ENCODE measurements around the gene RNF213. TPM values are rescaled to one million over a fixed set of nuclear protein-coding genes. Genes with fewer than 3 reads are reported as not detected.
"Not testable (repeated sequence)": the region's sequence is repeated elsewhere in the genome, so short reads cannot be mapped to it uniquely, and the experiment has no call there.

The RNF213 gene
- total RNA-seq, 2 experiments from 2014 or later: 488 TPM

DNA sequence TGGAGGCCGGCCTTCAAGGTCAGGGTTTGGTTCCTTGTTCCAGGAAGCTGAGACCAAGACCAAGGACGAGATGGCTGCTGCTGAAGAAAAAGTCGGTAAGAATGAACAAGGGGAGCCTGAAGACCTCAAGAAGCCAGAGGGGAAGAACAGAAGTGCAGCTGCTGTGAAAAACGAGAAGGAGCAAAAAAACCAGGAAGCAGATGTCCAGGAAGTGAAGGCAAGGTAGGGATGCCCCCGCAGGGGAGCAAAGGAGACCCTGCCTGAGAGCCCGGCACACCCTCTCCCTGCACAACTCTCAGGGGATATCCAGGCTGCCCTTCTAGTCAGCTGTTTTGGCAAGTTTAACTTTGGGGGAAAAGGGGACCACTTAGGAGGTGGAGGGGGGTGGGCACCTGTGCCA lies 29.0 kb downstream of the RNF213 start:
- H3K9me3 Mint-ChIP-seq: no peaks in the 10 kb centered on the region
- ATAC-seq (ENCODE audit: low read depth) (no peak), DNase-seq (no peak)
- peaks cover 44% of the 10 kb centered on the region for H3K36me3 Mint-ChIP-seq
- POLR2A ChIA-PET: interaction anchor here (0.6 kb wide), 1 partner anchor 1394 kb away, joined by 4 read pairs; no protein-coding TSS in a partner anchor
- peaks cover 15% of the 10 kb centered on the region for H3K4me1 Mint-ChIP-seq
- H3K27me3 Mint-ChIP-seq: no peaks in the 10 kb centered on the region
- H3K4me3 Mint-ChIP-seq: no peak overlapping the region
- H3K27ac Mint-ChIP-seq: peak overlapping the region; percentile 27

DNA sequence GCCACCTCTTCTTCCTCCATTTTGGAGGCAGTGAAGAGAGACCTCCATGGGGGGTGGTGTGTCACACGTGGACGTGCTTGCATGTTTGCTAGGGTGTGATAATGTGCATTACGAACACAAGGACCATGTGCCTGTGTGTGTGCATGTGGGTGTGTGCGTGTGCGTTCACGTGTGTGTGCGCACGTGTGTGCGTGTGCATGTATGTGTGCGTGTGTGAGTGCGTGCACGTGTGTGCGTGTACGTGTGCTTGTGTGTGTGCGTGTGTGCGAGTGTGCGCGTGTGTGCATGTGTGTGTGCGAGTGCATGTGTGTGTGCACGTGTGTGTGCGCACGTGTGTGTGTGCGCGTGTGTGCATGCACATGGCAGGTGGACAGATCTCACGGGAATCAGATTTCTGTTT lies 29.5 kb downstream of the RNF213 start:
- no peaks in the 10 kb centered on the region for H3K9me3 Mint-ChIP-seq
- H3K27me3 Mint-ChIP-seq: no peaks in the 10 kb centered on the region
- H3K27ac Mint-ChIP-seq: peak overlapping the region; percentile 45
- DNase-seq (no peak), ATAC-seq (ENCODE audit: low read depth) (no peak)
- H3K36me3 Mint-ChIP-seq: peaks cover 43% of the 10 kb centered on the region
- H3K4me3 Mint-ChIP-seq: no peak overlapping the region
- H3K4me1 Mint-ChIP-seq: peaks cover 14% of the 10 kb centered on the region
- POLR2A ChIA-PET: interaction anchor here (1.2 kb wide), 1 partner anchor 29 kb away, joined by 10 read pairs; the partner anchor contains the start of gene RNF213

DNA sequence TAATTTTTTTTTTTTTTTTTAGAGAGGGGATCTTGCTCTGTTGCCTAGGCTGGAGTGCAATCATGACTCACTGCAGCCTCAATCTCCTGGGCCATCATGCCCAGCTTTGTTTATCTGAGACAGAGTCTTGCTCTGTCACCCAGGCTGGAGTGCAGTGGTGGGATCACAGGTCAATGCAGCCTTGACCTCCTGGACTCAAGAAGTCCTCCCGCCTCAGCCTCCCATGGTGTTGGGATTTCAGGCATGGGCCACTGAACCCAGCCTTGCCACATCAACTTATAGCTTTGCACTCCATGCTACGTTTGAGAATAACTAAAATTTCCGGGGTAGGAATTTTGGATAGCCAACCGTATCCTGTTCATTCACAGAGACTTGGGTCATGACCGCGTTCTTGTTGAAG lies 30.6 kb downstream of the RNF213 start:
- DNase-seq (no peak), ATAC-seq (ENCODE audit: low read depth) (no peak)
- Mint-ChIP-seq H3K27me3 (no peaks in the 10 kb centered on the region), H3K9me3 (no peaks in the 10 kb centered on the region), H3K36me3 (peaks cover 45% of the 10 kb centered on the region), H3K4me3 (no peak overlapping the region), H3K4me1 (peaks cover 14% of the 10 kb centered on the region), H3K27ac (no peak overlapping the region)
- POLR2A ChIA-PET: interaction anchor here (0.7 to 1.2 kb wide), 3 partner anchors 26 to 1415 kb away, joined by 3 to 10 read pairs (median 4); partner anchors contain the start of gene RNF213

DNA sequence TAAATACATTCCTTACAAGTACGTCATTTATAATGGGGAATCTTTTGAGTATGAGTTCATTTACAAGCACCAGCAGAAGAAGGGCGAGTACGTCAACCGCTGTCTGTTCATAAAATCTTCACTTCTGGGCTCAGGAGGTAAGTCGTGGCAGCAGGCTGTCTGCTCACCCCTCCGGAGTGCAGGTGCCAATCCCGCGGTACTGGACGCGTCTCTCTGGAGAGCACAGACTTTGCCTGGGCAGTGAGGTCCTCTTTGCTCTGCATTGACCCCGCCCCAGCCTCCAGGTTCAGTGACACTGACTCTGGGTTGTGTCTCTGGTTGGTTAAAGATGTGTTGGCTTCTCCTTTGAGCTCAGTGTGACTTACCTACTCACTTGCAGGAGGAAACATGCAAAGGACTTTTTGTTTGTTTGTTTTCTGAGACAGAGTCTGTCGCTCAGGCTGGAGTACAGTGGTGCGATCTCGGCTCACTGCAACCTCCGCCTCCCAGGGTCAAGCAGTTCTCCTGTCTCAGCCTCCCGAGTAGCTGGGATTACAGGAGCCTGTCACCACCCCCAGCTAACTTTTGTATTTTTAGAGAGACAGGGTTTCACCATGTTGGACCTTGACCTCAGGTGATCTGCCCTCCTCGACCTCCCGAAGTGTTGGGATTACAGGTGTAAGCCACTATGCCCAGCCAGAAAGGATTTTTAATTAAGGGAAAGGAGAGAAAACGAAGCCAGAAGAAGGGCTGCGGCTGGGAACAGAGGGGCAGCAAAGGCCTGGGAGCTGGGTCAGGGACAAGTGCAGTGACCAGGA lies 31.2 kb downstream of the RNF213 start:
- H3K27ac Mint-ChIP-seq: no peak overlapping the region
- peaks cover 51% of the 10 kb centered on the region for H3K36me3 Mint-ChIP-seq
- H3K9me3 Mint-ChIP-seq: no peaks in the 10 kb centered on the region
- no peak for DNase-seq
- no peaks in the 10 kb centered on the region for H3K27me3 Mint-ChIP-seq
- POLR2A ChIA-PET: interaction anchor here (0.9 kb wide), 1 partner anchor 27 kb away, joined by 4 read pairs; no protein-coding TSS in a partner anchor
- no peak overlapping the region for H3K4me3 Mint-ChIP-seq
- ATAC-seq (ENCODE audit: low read depth): no peak
- H3K4me1 Mint-ChIP-seq: peaks cover 14% of the 10 kb centered on the region

DNA sequence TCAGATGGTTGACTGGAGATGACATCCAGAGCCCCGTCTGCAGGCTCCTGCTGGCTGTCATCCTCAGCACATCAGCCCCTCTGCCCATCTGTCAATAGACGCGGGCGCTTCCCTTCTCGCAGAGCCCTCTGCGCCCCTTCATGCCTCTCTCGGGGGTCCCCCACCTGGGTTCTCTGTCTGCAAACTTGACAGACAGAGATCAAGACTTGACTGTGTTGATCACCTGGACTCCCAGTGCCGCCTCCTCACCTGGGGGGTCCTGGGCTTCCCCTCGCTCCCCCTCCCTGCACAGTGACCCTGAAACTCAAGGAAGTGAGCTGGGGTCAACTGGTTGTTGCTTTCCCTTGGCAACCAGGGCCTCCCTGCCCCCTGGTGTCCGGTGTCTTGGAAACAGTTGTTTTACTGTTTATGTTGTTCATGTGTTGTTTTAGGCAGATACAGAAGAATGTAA lies 31.9 kb downstream of the RNF213 start:
- Mint-ChIP-seq H3K27ac (no peak overlapping the region), H3K9me3 (no peaks in the 10 kb centered on the region), H3K4me3 (no peak overlapping the region), H3K36me3 (peaks cover 47% of the 10 kb centered on the region), H3K27me3 (no peaks in the 10 kb centered on the region), H3K4me1 (peaks cover 12% of the 10 kb centered on the region)
- DNase-seq (no peak), ATAC-seq (ENCODE audit: low read depth) (no peak)
- POLR2A ChIA-PET: interaction anchor here (0.9 to 1.7 kb wide), 2 partner anchors 28 to 86 kb away, joined by 3 to 4 read pairs; no protein-coding TSS in a partner anchor

DNA sequence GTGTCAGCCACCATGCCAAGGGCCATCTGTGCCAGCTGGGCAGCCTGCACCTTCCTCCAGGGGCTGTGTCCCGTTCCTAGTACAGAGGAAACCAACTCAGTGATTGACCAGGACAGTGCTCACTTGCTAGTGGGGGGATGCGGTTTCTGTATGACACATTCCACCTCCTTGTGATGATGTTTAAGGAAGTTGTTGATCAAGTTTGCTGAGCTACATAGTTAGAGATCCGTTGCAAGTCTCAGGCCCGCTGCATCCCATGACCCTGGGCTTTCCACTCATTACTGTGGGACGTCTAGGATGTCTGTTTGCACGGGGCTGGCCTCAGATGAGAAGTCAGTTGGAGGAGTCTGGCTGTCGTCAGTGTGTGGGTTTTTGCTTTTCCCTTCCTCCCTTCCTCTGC lies 33.6 kb downstream of the RNF213 start:
- H3K9me3 Mint-ChIP-seq: no peaks in the 10 kb centered on the region
- no peak overlapping the region for H3K4me3 Mint-ChIP-seq
- DNase-seq (no peak), ATAC-seq (ENCODE audit: low read depth) (no peak)
- peaks cover 11% of the 10 kb centered on the region for H3K4me1 Mint-ChIP-seq
- H3K36me3 Mint-ChIP-seq: peaks cover 53% of the 10 kb centered on the region
- POLR2A ChIA-PET: interaction anchor here (1.2 to 1.7 kb wide), 2 partner anchors 12 to 85 kb away, joined by 3 read pairs; no protein-coding TSS in a partner anchor
- H3K27ac Mint-ChIP-seq: no peak overlapping the region
- H3K27me3 Mint-ChIP-seq: no peaks in the 10 kb centered on the region

DNA sequence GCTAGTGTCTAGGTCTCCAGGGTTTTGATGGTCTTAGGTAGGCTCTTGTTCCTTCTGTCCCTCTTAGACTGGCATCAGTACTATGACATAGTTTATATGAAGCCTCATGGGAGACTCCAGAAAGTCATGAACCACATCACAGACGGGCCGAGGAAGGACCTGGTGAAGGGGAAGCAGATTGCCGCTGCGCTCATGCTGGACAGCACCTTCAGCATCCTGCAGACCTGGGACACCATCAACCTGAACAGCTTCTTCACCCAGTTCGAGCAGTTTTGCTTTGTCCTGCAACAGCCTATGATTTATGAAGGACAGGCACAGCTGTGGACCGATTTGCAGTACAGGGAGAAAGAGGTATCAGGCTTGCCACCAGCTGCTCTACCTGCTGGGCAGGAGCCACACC lies 34.0 kb downstream of the RNF213 start:
- H3K4me1 Mint-ChIP-seq: peaks cover 11% of the 10 kb centered on the region
- no peaks in the 10 kb centered on the region for H3K27me3 Mint-ChIP-seq
- H3K4me3 Mint-ChIP-seq: no peak overlapping the region
- no peak overlapping the region for H3K27ac Mint-ChIP-seq
- H3K9me3 Mint-ChIP-seq: no peaks in the 10 kb centered on the region
- H3K36me3 Mint-ChIP-seq: peaks cover 53% of the 10 kb centered on the region
- POLR2A ChIA-PET: interaction anchor here (1.2 kb wide), 1 partner anchor 13 kb away, joined by 3 read pairs; no protein-coding TSS in a partner anchor
- ATAC-seq (ENCODE audit: low read depth) (no peak), DNase-seq (no peak)

DNA sequence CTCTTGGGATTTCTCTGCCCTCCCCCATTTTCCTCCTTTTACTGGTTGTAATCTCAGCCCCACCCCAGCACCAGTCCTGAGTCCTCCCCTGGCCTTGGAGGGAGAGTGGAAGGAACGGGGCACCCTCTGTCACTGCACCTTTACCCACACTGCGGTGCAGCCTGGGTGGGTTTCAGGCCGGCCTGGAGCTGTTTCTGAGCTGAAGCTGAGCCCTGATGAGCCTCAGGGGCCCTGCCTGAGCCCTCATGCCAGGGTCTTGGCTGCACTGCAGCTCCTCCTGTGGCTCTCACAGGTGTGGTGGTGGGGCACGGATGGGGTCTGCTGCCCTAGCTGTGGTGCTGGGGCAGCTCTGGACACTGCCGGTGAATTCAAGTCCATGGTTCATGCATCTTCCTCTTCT lies 34.5 kb downstream of the RNF213 start:
- Mint-ChIP-seq H3K9me3 (no peaks in the 10 kb centered on the region), H3K4me3 (no peak overlapping the region), H3K4me1 (peaks cover 10% of the 10 kb centered on the region), H3K36me3 (peaks cover 54% of the 10 kb centered on the region), H3K27me3 (no peaks in the 10 kb centered on the region), H3K27ac (no peak overlapping the region)
- no peak for ATAC-seq (ENCODE audit: low read depth)
- DNase-seq: no peak
- POLR2A ChIA-PET: interaction anchor here (0.8 kb wide), 1 partner anchor 104 kb away, joined by 3 read pairs; no protein-coding TSS in a partner anchor

DNA sequence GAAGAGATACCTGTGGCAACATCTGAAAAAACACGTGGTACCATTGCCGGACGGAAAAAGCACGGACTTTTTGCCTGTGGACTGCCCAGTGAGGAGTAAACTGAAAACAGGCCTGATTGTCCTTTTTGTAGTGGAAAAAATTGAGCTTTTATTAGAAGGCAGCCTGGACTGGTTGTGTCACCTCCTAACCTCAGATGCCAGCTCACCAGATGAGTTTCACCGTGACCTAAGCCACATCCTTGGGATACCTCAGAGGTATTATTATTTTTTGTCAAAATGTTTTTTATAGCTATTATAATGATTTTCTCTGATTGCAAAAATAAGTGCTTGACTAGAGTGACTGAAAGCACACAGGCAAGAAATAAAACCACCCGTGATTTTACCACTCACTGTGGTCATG lies 34.9 kb downstream of the RNF213 start:
- H3K36me3 Mint-ChIP-seq: peaks cover 54% of the 10 kb centered on the region
- H3K4me1 Mint-ChIP-seq: peaks cover 6% of the 10 kb centered on the region
- no peak for DNase-seq

DNA sequence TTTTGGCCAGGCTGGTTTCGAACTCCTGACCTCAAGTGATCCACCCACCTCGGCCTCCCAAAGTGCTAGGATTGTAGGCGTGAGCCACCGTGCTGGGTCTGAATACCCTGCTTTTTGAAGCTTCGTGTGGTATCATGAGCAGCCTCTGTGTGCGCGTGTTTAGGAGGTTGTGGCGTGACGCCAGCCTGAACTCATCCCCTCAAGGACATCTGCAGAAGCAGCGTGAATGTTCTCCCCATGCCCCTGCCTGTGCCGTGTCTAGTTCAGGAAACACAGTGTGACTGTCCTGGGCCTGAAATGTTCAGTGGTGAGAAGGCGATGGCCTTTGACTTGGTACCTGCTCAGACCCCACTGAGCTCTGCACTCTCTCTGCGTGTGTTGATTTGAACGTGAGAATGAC lies 35.6 kb downstream of the RNF213 start:
- Mint-ChIP-seq H3K9me3 (no peaks in the 10 kb centered on the region), H3K4me1 (peaks cover 8% of the 10 kb centered on the region), H3K36me3 (peaks cover 59% of the 10 kb centered on the region), H3K27me3 (no peaks in the 10 kb centered on the region), H3K4me3 (no peak overlapping the region), H3K27ac (no peak overlapping the region)
- POLR2A ChIA-PET: interaction anchor here (0.8 to 0.9 kb wide), 2 partner anchors 41 to 105 kb away, joined by 3 to 5 read pairs; no protein-coding TSS in a partner anchor
- no peak for ATAC-seq (ENCODE audit: low read depth)
- no peak for DNase-seq

More for the DNA sequence above, 34.9 kb downstream of the RNF213 start:
- H3K27ac Mint-ChIP-seq: no peak overlapping the region
- H3K27me3 Mint-ChIP-seq: no peaks in the 10 kb centered on the region
- POLR2A ChIA-PET: interaction anchor here (0.8 kb wide), 1 partner anchor 105 kb away, joined by 3 read pairs; no protein-coding TSS in a partner anchor
- no peak for ATAC-seq (ENCODE audit: low read depth)
- no peaks in the 10 kb centered on the region for H3K9me3 Mint-ChIP-seq
- H3K4me3 Mint-ChIP-seq: no peak overlapping the region

DNA sequence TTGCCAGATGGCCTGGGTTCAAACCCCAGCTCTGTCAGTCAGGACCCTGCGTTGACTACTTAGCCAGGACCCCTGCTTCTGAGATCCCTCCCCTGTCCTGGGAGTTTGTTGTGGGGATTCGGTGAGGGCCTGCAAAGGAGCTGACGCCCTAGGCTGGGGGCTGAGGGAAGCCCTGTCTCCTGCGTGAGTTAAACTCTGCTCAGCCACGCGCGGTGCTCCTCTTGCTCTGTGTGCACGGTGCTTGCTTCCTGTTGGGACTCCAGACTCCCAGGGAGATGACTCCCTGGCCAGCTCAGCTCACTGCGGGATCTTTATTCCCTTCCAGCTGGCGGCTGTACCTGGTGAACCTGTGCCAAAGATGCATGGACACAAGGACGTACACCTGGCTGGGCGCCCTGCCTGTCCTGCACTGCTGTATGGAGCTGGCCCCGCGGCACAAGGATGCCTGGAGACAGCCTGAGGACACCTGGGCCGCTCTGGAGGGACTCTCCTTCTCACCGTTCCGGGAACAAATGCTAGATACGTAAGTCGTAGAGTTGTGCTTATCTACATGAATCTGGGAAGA lies 37.4 kb downstream of the RNF213 start:
- H3K4me3 Mint-ChIP-seq: no peak overlapping the region
- no peaks in the 10 kb centered on the region for H3K27me3 Mint-ChIP-seq
- peaks cover 12% of the 10 kb centered on the region for H3K4me1 Mint-ChIP-seq
- POLR2A ChIA-PET: no interaction called here
- DNase-seq: no peak
- H3K36me3 Mint-ChIP-seq: peaks cover 64% of the 10 kb centered on the region
- ATAC-seq (ENCODE audit: low read depth): no peak
- no peaks in the 10 kb centered on the region for H3K9me3 Mint-ChIP-seq
- no peak overlapping the region for H3K27ac Mint-ChIP-seq

DNA sequence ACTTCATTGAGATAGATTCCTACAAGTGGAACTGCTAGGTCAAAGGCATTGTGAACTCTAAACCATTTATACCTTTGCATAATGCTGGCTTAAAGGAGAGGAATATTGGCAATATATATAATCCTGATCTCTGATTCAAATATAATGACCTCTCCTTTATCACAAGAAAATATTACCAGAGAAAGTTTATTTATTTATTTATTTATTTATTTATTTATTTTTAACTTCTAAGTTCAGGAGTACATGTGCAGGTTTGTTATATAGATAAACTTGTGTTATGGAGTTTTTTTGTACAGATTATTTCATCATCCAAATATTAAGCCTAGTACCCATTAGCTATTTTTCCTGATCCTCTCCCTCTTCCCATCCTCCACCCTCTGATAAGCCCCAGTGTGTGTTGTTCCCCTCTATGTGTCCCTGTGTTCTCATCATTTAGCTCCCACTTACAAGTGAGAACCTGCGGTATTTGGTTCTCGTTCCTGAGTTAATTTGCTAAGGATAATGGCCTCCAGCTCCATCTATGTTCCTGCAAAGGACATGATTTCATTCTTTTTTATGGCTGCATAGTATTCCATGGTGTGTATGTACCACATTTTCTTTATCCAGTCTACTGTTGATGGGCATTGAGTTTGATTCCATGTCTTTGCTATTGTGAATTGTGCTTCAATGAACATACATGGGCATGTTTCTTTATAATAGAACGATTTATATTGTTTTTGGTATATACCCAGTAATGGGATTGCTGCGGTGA lies 38.9 kb downstream of the RNF213 start:
- DNase-seq; ATAC-seq (ENCODE audit: low read depth); POLR2A ChIA-PET; H3K4me3 Mint-ChIP-seq; H3K27me3 Mint-ChIP-seq; H3K4me1 Mint-ChIP-seq; H3K9me3 Mint-ChIP-seq: not testable (repeated sequence)
- peak overlapping the region; percentile 73 for H3K27ac Mint-ChIP-seq
- peaks cover 68% of the 10 kb centered on the region for H3K36me3 Mint-ChIP-seq

DNA sequence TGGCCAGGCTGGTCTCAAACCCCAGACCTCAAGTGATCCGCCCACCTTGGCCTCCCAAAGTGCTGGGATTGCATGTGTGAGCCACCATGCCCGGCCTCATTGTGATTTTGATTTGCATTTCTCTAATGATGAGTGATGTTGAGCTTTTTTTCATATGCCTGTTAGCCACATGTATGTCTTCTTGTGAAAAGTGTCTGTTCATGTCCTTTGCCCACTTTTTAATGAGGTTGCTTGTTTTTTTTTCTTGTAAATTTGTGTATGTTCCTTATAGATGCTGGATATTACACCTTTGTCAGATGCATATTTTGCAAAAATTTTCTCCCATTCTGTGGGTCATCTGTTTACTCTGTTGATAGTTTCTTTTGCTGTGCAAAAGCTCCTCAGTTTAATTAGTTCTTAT lies 40.1 kb downstream of the RNF213 start:
- not testable (repeated sequence) for H3K9me3 Mint-ChIP-seq; H3K27me3 Mint-ChIP-seq; DNase-seq; H3K4me1 Mint-ChIP-seq; ATAC-seq (ENCODE audit: low read depth); H3K4me3 Mint-ChIP-seq
- peak overlapping the region; percentile 35 for H3K27ac Mint-ChIP-seq
- peaks cover 75% of the 10 kb centered on the region for H3K36me3 Mint-ChIP-seq
- POLR2A ChIA-PET: interaction anchor here (0.9 kb wide), 1 partner anchor 10 kb away, joined by 3 read pairs; no protein-coding TSS in a partner anchor

Measured in activated naive CD8-positive, alpha-beta T cell treated with anti-CD3 and anti-CD28 coated beads, Interleukin-2, amount 10 ng/mL, durations not matched to agents 7 days and 5 days (primary cell).